RWPE1 (cell line): Measurements from ENCODE around the gene GRM8.

Source experiments
- CTCF ChIA-PET: fragments of 350-600 bp; sonication (Branson Sonifier 250); formaldehyde crosslinking; extraction: SDS; loops from one replicate; lab custom pipeline; 2021; lab: Yijun Ruan, JAX
- POLR2A ChIA-PET: fragments of 400-600 bp; formaldehyde crosslinking; extraction: SDS; loops from one replicate; lab custom pipeline; 2020; ENCODE audit warnings: antibody characterized with exemption; ENCODE audit not compliant: low non-redundant PET; lab: Yijun Ruan, JAX
- DNase-seq: peaks from one replicate; pipeline ENCODE4 v3.0.0; 2012; ENCODE audit warnings: low spot score
- H3K27ac ChIP-seq: fragments of 450-650 bp; 2 replicates; pipeline ENCODE4 v1.5.1; 2017
- CTCF ChIP-seq: fragments of 450-650 bp; conservative IDR thresholded peaks from 2 replicates; pipeline ENCODE4 v1.5.1; 2017; ENCODE audit warnings: low read depth, mild to moderate bottlenecking

The GRM8 gene

GRCh38 chr7:126511046-126511445 is 741.7 kb downstream of the GRM8 start:
- TF ChIP-seq CTCF, result no peak
- CTCF ChIA-PET, result no interaction called here
- no peak for DNase-seq
- POLR2A ChIA-PET, result no interaction called here
- no peak overlapping the region for H3K27ac ChIP-seq

GRCh38 chr7:126501617-126502016 is 751.1 kb downstream of the GRM8 start:
- CTCF ChIA-PET, result no interaction called here
- POLR2A ChIA-PET, result no interaction called here
- no peak for TF ChIP-seq CTCF
- DNase-seq, result no peak
- no peak overlapping the region for H3K27ac ChIP-seq

GRCh38 chr7:126499481-126499880 is 753.3 kb downstream of the GRM8 start:
- ChIA-PET CTCF (no interaction called here), POLR2A (no interaction called here)
- no peak overlapping the region for H3K27ac ChIP-seq
- no peak for DNase-seq
- no peak for TF ChIP-seq CTCF

GRCh38 chr7:126495733-126496132 is 757.0 kb downstream of the GRM8 start:
- TF ChIP-seq CTCF, result no peak
- no peak for DNase-seq
- ChIA-PET CTCF (no interaction called here), POLR2A (no interaction called here)
- no peak overlapping the region for H3K27ac ChIP-seq

- no peak for DNase-seq
- no peak overlapping the region for H3K27ac ChIP-seq
- POLR2A ChIA-PET, result no interaction called here
- CTCF ChIA-PET, result no interaction called here
- no peak for TF ChIP-seq CTCF
These were observed 757.7 kb downstream of the GRM8 start for GRCh38 chr7:126495001-126495400.

GRCh38 chr7:126493801-126494200 is 758.9 kb downstream of the GRM8 start:
- CTCF ChIA-PET, result interaction anchor here (0.6 to 1.2 kb wide), 2 partner anchors 60 to 325 kb away, joined by 3 read pairs; no protein-coding TSS in a partner anchor

More at GRCh38 chr7:126493801-126494200, 758.9 kb downstream of the GRM8 start:
- no peak overlapping the region for H3K27ac ChIP-seq
- no peak for DNase-seq
- no peak for TF ChIP-seq CTCF
- POLR2A ChIA-PET, result no interaction called here
